SK-N-SH (cell line): ENCODE measurements around the gene P4HA3. TPM values are rescaled to one million over a fixed set of nuclear protein-coding genes. Genes with fewer than 3 reads are reported as not detected.
A peak's percentile ranks its signal among the peaks of the same experiment; 100 is the strongest.

Source experiments
- CTCF ChIA-PET: fragments of 300-600, 350-600 bp; formaldehyde crosslinking; extraction: SDS; loops from one replicate; lab custom pipeline; 2021; lab: Yijun Ruan, JAX
- POLR2A ChIA-PET: fragments of 350-600 bp; sonication (Branson Sonifier 250); formaldehyde crosslinking; extraction: SDS; loops from one replicate; lab custom pipeline; 2020; ENCODE audit warnings: antibody characterized with exemption, inconsistent platforms; lab: Yijun Ruan, JAX
- DNase-seq: peaks from one replicate; pipeline ENCODE4 v3.0.0; 2012
- H2AFZ ChIP-seq: fragments of 200-600 bp; sonication (generic); 2 replicates; pipeline ENCODE4 v1.8.1; 2016; ENCODE audit warnings: antibody characterized with exemption, mild to moderate bottlenecking, low read depth
- H3F3A ChIP-seq: fragments of 200-600 bp; sonication (generic); replicated peaks from 2 replicates; pipeline ENCODE3; 2016; ENCODE audit warnings: antibody characterized with exemption, mild to moderate bottlenecking; ENCODE audit not compliant: insufficient read depth
- H3K27ac ChIP-seq, 2 experiments: fragments of 200-500 bp in 1 of 2; fragments of 200-600 bp in 1 of 2; sonication (Bioruptor generic) in 1 of 2; sonication (generic), shearing (Covaris generic) in 1 of 2; 2 replicates each; pipeline versions ENCODE4 v1.5.1 to v1.6.1; 2014 to 2016; ENCODE audit warnings: low read depth in 2 of 2, inconsistent platforms in 1 of 2, low read length in 1 of 2, mild to moderate bottlenecking in 1 of 2, mixed read lengths in 1 of 2
- H3K27me3 ChIP-seq: fragments of 200-600 bp; sonication (generic), shearing (Covaris generic); 2 replicates; pipeline ENCODE4 v1.6.1; 2016; ENCODE audit warnings: mixed run types; ENCODE audit not compliant: insufficient read depth
- H3K36me3 ChIP-seq, 2 experiments: fragments of 200-500 bp in 1 of 2; fragments of 200-600 bp in 1 of 2; sonication (Bioruptor generic) in 1 of 2; sonication (generic) in 1 of 2; replicated peaks in 1 of 2; 2 replicates each; pipeline versions ENCODE3 to v1.5.1; 2014 to 2016; ENCODE audit warnings: low read length in 1 of 2, mild to moderate bottlenecking in 1 of 2; ENCODE audit not compliant: insufficient read depth in 2 of 2, control insufficient read depth in 1 of 2
- H3K4me1 ChIP-seq, 2 experiments: fragments of 200-500 bp in 1 of 2; fragments of 200-600 bp in 1 of 2; sonication (Bioruptor generic) in 1 of 2; sonication (generic), shearing (Covaris generic) in 1 of 2; 2 replicates each; pipeline versions ENCODE4 v1.5.1 to v1.6.1; 2014 to 2016; ENCODE audit warnings: low read depth in 1 of 2, low read length in 1 of 2, mixed run types in 1 of 2; ENCODE audit not compliant: insufficient read depth in 2 of 2, control insufficient read depth in 1 of 2
- H3K4me2 ChIP-seq: fragments of 200-600 bp; sonication (generic), shearing (Covaris generic); 2 replicates; pipeline ENCODE4 v1.6.1; 2017; ENCODE audit warnings: mixed run types
- H3K4me3 ChIP-seq, 2 experiments: fragments of 200-500 bp in 1 of 2; fragments of 200-600 bp in 1 of 2; sonication (Bioruptor generic) in 1 of 2; sonication (generic), shearing (Covaris generic) in 1 of 2; 2 replicates each; pipeline versions ENCODE4 v1.5.1 to v1.8.1; 2014 to 2016; ENCODE audit warnings: low read depth in 2 of 2, inconsistent platforms in 1 of 2, low read length in 1 of 2, mild to moderate bottlenecking in 1 of 2, mixed read lengths in 1 of 2, moderate library complexity in 1 of 2
- H3K79me2 ChIP-seq: fragments of 200-600 bp; sonication (generic); 2 replicates; pipeline ENCODE4 v1.8.1; 2017; ENCODE audit warnings: mild to moderate bottlenecking; ENCODE audit not compliant: insufficient read depth
- H3K9ac ChIP-seq: fragments of 200-600 bp; sonication (generic); 2 replicates; pipeline ENCODE4 v1.6.1; 2017; ENCODE audit warnings: mixed run types
- H3K9me2 ChIP-seq: fragments of 200-600 bp; sonication (generic); 2 replicates; pipeline ENCODE4 v1.6.1; 2017; ENCODE audit warnings: mixed run types
- H3K9me3 ChIP-seq: fragments of 200-600 bp; sonication (generic); 2 replicates; pipeline ENCODE4 v1.6.1; 2017; ENCODE audit warnings: mixed run types, mild to moderate bottlenecking, moderate library complexity
- H4K20me1 ChIP-seq: fragments of 200-600 bp; sonication (generic); 2 replicates; pipeline ENCODE4 v1.6.1; 2017; ENCODE audit warnings: mild to moderate bottlenecking, mixed run types; ENCODE audit not compliant: insufficient read depth
- CHD2 ChIP-seq: fragments of 150-350 bp; IDR thresholded peaks from 2 replicates; pipeline ENCODE4 v1.6.1; 2018; ENCODE audit warnings: low read length; ENCODE audit not compliant: partially characterized antibody
- ELF1 ChIP-seq: IDR thresholded peaks from 2 replicates; pipeline ENCODE4 v1.4.0; 2012
- EP300 ChIP-seq, 2 experiments: IDR thresholded peaks; 2 replicates each; pipeline versions ENCODE4 v1.4.0 to v1.6.1; 2012; ENCODE audit warnings: borderline replicate concordance in 1 of 2, low read depth in 1 of 2, low read length in 1 of 2
- EZH2phosphoT487 ChIP-seq: fragments of 200-600 bp; sonication (generic); IDR thresholded peaks from 2 replicates; pipeline ENCODE4 v1.6.1; 2017; ENCODE audit warnings: low read depth, mixed run types, mild to moderate bottlenecking, antibody characterized with exemption, moderate library complexity, borderline replicate concordance
- FOXM1 ChIP-seq: IDR thresholded peaks from 2 replicates; pipeline ENCODE4 v1.4.0; 2012; ENCODE audit warnings: low read depth, mild to moderate bottlenecking
- GATA2 ChIP-seq: sonication (generic); formaldehyde crosslinking; IDR thresholded peaks from 2 replicates; pipeline ENCODE4 v1.5.0; 2020; ENCODE audit warnings: mild to moderate bottlenecking, missing genetic modification reagents
- MEF2A ChIP-seq: IDR thresholded peaks from 2 replicates; pipeline ENCODE4 v1.4.0; 2012; ENCODE audit warnings: low read depth, borderline replicate concordance
- MXI1 ChIP-seq: IDR thresholded peaks from 2 replicates; pipeline ENCODE4 v1.6.1; 2012; ENCODE audit warnings: mild to moderate bottlenecking, low read depth, low read length, improper control_type of control experiment
- NFIC ChIP-seq: IDR thresholded peaks from 2 replicates; pipeline ENCODE4 v1.4.0; 2012; ENCODE audit warnings: borderline replicate concordance
- NRF1 ChIP-seq: IDR thresholded peaks from 2 replicates; pipeline ENCODE4 v1.6.1; 2012; ENCODE audit warnings: low read depth, mild to moderate bottlenecking, low read length
- RAD21 ChIP-seq: IDR thresholded peaks from 2 replicates; pipeline ENCODE4 v1.6.1; 2012; ENCODE audit warnings: mild to moderate bottlenecking, low read length
- RCOR1 ChIP-seq: fragments of 150-350 bp; IDR thresholded peaks from 2 replicates; pipeline ENCODE4 v1.6.1; 2017; ENCODE audit warnings: antibody characterized with exemption, low read length
- RFX5 ChIP-seq: IDR thresholded peaks from 2 replicates; pipeline ENCODE4 v1.6.1; 2012; ENCODE audit warnings: mild to moderate bottlenecking, improper control_type of control experiment, low read length
- RXRA ChIP-seq: IDR thresholded peaks from 2 replicates; pipeline ENCODE4 v1.4.0; 2012; ENCODE audit warnings: low read depth, mild to moderate bottlenecking, borderline replicate concordance
- SIN3A ChIP-seq: IDR thresholded peaks from 2 replicates; pipeline ENCODE4 v1.6.1; 2012; ENCODE audit warnings: low read depth, mild to moderate bottlenecking, low read length, moderate library complexity, borderline replicate concordance
- TAF1 ChIP-seq: IDR thresholded peaks from 2 replicates; pipeline ENCODE4 v1.6.1; 2012; ENCODE audit warnings: low read depth, mild to moderate bottlenecking, low read length, moderate library complexity, borderline replicate concordance
- TCF12 ChIP-seq: IDR thresholded peaks from 2 replicates; pipeline ENCODE4 v1.4.0; 2012
- TEAD4 ChIP-seq: IDR thresholded peaks from 2 replicates; pipeline ENCODE4 v1.4.0; 2012; ENCODE audit warnings: mild to moderate bottlenecking, borderline replicate concordance; ENCODE audit not compliant: insufficient read depth
- YY1 ChIP-seq: IDR thresholded peaks from 2 replicates; pipeline ENCODE4 v1.4.0; 2012; ENCODE audit warnings: low read depth, mild to moderate bottlenecking
- WGBS: methylation state at CpG from one replicate; pipeline ENCODE4 v1.1.6; 2017; ENCODE audit warnings: low lambda C conversion rate; 5-methylcytosine and 5-hydroxymethylcytosine counted together
- polyA plus RNA-seq, 3 experiments: library from polyadenylated mRNA; depleted of rRNA; stranded (reverse); fragments of >200 nt; gene quantifications; 2 replicates each; pipeline ENCODE4 v1.2.3, GENCODE V29; 2012
- TF ChIP-seq, protein P1 (sequence below): IDR thresholded peaks from 2 replicates; pipeline ENCODE4 v1.6.1; 2012; ENCODE audit warnings: mild to moderate bottlenecking, low read depth, low read length, moderate library complexity
- TF ChIP-seq, protein P2 (sequence below): IDR thresholded peaks from 2 replicates; pipeline ENCODE4 v1.4.0; 2012; ENCODE audit warnings: low read depth
- TF ChIP-seq, protein P3 (sequence below): fragments of 150-350 bp; IDR thresholded peaks from 2 replicates; pipeline ENCODE4 v1.6.1; 2016; ENCODE audit warnings: mild to moderate bottlenecking, low read depth, low read length
- TF ChIP-seq, protein P4 (sequence below): fragments of 150-350 bp; IDR thresholded peaks from 2 replicates; pipeline ENCODE4 v1.6.1; 2017; ENCODE audit warnings: antibody characterized with exemption, low read length, low read depth, borderline replicate concordance
- TF ChIP-seq, protein P5 (sequence below): IDR thresholded peaks from 2 replicates; pipeline ENCODE4; 2012
- TF ChIP-seq, protein P6 (sequence below): IDR thresholded peaks from 2 replicates; pipeline ENCODE4 v1.4.0; 2012; ENCODE audit warnings: low read depth, borderline replicate concordance

P4HA3 gene
- polyA plus RNA-seq, 1 of the 3 experiments (the other 2 are of a cell fraction): 8.4 TPM

DNA sequence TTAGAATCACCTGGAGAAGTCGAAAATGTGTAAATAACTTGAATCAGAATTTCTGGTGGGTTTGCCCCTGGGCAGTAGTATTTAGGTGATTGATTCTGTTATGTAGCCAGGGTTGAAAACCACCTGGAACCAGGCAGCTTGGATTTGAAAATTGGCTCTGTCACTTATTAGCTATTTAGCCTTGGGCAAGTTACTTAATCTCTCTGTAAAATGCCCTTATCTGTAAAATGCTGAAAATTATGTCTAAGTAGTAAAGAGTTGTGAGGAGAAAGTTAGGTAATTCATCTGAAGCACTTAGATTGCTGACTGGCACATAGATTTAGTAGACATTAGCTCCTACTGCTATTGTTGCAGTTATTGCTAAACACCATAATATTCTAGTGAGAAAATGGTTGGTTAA lies 91.1 kb downstream of the P4HA3 start:
- H3K4me3 ChIP-seq: no peak overlapping the region
- no peaks in the 10 kb centered on the region for H3K9me2 ChIP-seq
- H4K20me1 ChIP-seq: no peaks in the 10 kb centered on the region
- ChIA-PET CTCF (interaction anchor here (1.3 to 2.2 kb wide), 2 partner anchors 11 to 29 kb away, joined by 3 to 4 read pairs; no protein-coding TSS in a partner anchor), POLR2A (no interaction called here)
- no peak overlapping the region for H3K9ac ChIP-seq
- 0 out of 2 replicates have a peak, but pooled peaks cover 7% of the 10 kb centered on the region for H3K79me2 ChIP-seq
- no peaks in the 10 kb centered on the region for H3K27me3 ChIP-seq
- WGBS: 81% methylated on average over 1 of the region's 1 CpG
- no peaks in the 10 kb centered on the region for H3K9me3 ChIP-seq
- H3K4me1 ChIP-seq: peaks cover 0 to 9% of the 10 kb centered on the region in 2 experiments; a peak in 1 of 4 replicates
- H3F3A ChIP-seq: peaks cover 8% of the 10 kb centered on the region
- peaks cover 8 to 18% of the 10 kb centered on the region in 2 experiments for H3K36me3 ChIP-seq
- H3K4me2 ChIP-seq: no peak overlapping the region
- H3K27ac ChIP-seq: peak overlapping the region in 1 of 2 experiments; percentile 80; a peak in 2 of 4 replicates
- H2AFZ ChIP-seq: no peak overlapping the region
- peak; percentile 37 for DNase-seq
- TF ChIP-seq, protein P1, sequence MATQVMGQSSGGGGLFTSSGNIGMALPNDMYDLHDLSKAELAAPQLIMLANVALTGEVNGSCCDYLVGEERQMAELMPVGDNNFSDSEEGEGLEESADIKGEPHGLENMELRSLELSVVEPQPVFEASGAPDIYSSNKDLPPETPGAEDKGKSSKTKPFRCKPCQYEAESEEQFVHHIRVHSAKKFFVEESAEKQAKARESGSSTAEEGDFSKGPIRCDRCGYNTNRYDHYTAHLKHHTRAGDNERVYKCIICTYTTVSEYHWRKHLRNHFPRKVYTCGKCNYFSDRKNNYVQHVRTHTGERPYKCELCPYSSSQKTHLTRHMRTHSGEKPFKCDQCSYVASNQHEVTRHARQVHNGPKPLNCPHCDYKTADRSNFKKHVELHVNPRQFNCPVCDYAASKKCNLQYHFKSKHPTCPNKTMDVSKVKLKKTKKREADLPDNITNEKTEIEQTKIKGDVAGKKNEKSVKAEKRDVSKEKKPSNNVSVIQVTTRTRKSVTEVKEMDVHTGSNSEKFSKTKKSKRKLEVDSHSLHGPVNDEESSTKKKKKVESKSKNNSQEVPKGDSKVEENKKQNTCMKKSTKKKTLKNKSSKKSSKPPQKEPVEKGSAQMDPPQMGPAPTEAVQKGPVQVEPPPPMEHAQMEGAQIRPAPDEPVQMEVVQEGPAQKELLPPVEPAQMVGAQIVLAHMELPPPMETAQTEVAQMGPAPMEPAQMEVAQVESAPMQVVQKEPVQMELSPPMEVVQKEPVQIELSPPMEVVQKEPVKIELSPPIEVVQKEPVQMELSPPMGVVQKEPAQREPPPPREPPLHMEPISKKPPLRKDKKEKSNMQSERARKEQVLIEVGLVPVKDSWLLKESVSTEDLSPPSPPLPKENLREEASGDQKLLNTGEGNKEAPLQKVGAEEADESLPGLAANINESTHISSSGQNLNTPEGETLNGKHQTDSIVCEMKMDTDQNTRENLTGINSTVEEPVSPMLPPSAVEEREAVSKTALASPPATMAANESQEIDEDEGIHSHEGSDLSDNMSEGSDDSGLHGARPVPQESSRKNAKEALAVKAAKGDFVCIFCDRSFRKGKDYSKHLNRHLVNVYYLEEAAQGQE: no peak
- TF ChIP-seq MXI1 (0 out of 2 replicates have a peak, but pooled peaks have one; percentile 14), RXRA (no peak), RAD21 (no peak), MEF2A (no peak), NFIC (no peak), EP300 (IDR thresholded peaks at IDR 0.05; ENCODE audit: borderline replicate concordance in 1 of 2, low read depth in 1 of 2, low read length in 1 of 2) (peak in 1 of 2 experiments; percentile 84; a peak in 1 of 4 replicates), FOXM1 (no peak), GATA2 (peak; percentile 87), RCOR1 (peak; percentile 79), ELF1 (no peak), CHD2 (peak; percentile 66), TAF1 (no peak), TCF12 (0 out of 2 replicates have a peak, but pooled peaks have one; percentile 22), RFX5 (no peak), TEAD4 (no peak), YY1 (no peak), EZH2phosphoT487 (no peak), SIN3A (no peak), NRF1 (no peak)
- TF ChIP-seq, protein P2, sequence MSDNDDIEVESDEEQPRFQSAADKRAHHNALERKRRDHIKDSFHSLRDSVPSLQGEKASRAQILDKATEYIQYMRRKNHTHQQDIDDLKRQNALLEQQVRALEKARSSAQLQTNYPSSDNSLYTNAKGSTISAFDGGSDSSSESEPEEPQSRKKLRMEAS: no peak
- TF ChIP-seq, protein P3, sequence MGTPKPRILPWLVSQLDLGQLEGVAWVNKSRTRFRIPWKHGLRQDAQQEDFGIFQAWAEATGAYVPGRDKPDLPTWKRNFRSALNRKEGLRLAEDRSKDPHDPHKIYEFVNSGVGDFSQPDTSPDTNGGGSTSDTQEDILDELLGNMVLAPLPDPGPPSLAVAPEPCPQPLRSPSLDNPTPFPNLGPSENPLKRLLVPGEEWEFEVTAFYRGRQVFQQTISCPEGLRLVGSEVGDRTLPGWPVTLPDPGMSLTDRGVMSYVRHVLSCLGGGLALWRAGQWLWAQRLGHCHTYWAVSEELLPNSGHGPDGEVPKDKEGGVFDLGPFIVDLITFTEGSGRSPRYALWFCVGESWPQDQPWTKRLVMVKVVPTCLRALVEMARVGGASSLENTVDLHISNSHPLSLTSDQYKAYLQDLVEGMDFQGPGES: no peak
- TF ChIP-seq, protein P4, sequence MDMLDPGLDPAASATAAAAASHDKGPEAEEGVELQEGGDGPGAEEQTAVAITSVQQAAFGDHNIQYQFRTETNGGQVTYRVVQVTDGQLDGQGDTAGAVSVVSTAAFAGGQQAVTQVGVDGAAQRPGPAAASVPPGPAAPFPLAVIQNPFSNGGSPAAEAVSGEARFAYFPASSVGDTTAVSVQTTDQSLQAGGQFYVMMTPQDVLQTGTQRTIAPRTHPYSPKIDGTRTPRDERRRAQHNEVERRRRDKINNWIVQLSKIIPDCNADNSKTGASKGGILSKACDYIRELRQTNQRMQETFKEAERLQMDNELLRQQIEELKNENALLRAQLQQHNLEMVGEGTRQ: no peak
- TF ChIP-seq, protein P5, sequence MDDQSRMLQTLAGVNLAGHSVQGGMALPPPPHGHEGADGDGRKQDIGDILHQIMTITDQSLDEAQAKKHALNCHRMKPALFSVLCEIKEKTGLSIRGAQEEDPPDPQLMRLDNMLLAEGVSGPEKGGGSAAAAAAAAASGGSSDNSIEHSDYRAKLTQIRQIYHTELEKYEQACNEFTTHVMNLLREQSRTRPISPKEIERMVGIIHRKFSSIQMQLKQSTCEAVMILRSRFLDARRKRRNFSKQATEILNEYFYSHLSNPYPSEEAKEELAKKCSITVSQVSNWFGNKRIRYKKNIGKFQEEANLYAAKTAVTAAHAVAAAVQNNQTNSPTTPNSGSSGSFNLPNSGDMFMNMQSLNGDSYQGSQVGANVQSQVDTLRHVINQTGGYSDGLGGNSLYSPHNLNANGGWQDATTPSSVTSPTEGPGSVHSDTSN: 0 out of 2 replicates have a peak, but pooled peaks have one; percentile 10
- TF ChIP-seq, protein P6, sequence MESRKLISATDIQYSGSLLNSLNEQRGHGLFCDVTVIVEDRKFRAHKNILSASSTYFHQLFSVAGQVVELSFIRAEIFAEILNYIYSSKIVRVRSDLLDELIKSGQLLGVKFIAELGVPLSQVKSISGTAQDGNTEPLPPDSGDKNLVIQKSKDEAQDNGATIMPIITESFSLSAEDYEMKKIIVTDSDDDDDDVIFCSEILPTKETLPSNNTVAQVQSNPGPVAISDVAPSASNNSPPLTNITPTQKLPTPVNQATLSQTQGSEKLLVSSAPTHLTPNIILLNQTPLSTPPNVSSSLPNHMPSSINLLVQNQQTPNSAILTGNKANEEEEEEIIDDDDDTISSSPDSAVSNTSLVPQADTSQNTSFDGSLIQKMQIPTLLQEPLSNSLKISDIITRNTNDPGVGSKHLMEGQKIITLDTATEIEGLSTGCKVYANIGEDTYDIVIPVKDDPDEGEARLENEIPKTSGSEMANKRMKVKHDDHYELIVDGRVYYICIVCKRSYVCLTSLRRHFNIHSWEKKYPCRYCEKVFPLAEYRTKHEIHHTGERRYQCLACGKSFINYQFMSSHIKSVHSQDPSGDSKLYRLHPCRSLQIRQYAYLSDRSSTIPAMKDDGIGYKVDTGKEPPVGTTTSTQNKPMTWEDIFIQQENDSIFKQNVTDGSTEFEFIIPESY: no peak
